ENCODE results near the gene NHS. TPM values are rescaled to one million over a fixed set of nuclear protein-coding genes. Genes with fewer than 3 reads are reported as not detected.

The NHS gene
- total RNA-seq, 1 donor from 2014 or later: 7.3 TPM

DNA sequence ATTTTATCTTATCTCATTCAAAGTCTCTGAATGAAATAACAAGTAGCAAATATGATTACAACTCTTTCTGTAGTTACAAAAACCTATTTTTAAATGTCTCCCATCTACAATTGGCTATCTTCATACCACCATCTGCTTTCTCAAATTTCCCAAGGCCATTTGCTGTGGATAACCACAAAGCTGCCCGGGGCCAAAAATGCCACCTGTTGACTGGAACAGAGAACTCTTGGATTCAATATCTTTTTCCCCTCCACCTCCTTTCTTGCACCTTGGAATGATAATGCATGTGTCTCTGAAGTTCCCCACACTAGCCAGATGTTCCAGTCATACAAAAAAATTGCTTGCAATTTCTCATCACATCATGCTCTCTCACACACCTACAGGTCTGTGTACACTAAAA lies 269.0 kb downstream of the NHS start:
- no peak for DNase-seq (ENCODE audit: low spot score in 2 of 2)
- no peak for FAIRE-seq

DNA sequence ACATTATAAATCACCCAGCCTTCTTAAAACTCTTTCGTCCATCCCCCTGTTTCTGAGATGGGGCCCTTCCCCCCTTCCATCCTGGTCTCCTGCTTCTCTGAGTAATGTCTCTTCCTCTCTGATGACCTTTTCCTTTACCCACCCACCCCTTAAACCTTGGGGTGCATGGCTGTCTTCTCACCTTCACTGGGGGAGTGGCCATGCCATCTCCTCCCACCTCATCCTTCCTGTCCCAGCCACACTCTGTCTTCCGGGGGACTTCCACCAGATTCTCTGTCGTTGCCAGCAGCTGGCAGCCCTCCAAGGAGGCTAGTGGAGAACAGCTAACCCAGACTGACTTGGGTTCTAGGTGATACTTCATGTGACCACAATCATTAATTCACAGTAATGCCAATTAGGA lies 279.1 kb downstream of the NHS start:
- FAIRE-seq (no peak), DNase-seq (ENCODE audit: low spot score in 2 of 2) (no peak)

DNA sequence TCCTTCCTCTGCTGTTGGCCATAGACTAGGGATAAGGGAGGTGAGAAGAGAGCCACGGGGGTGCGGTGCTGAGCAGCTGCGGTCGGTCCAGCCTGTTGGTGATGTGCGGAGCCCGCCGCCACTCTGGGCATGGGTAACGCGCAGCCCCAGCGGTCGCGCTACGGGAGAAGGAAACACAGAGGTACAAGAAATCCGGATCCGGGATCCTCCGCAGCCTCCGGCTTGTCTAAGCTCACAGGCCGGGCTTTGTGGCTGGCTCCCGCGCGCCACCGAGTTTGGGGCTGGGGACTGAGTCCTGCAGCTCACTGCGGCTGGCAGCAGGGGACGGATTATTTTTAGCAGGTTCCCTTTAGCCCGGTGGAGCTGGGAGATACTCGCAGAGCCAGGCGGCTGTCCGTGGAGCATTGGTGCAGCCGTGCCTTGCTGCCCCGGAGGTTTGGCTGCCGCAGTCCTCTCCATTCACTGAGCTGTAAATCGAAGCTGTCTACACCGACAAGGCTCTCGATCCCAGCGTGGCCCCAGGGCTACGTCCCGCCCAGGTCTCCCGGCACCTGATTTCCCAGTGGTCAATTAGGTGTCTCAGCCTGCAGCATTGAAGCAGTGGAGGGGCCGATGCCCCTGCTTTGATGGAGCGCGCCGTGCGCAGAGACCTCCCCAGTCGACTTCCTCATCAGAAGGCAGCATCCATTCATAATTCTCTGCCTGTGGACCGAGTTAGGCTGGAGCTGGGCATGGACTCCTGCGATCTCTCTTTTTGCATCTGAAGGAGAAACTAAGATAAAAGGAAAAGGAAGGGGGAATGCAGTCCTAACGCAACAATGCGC lies 280.4 kb downstream of the NHS start:
- DNase-seq (ENCODE audit: low spot score in 2 of 2) (no peak), FAIRE-seq (no peak)

DNA sequence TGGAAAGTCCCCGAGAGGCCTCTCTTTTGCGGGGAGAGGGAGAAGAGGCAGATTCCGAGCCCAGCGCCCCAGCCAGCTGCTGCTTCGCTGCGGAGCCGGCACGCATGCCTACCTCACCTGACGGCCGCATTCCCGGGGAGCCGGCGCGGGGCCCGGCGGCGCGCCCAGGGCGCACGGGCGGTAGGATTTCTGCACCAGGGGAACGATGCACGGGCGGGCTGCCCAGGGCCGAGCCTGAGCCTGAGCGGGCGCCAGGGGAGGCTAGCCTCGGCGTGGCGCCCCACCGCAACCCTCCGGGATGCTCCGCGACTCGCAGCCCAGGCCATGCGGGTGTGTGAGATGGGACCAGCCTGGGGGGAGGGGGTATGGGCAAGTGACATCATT lies 281.0 kb downstream of the NHS start:
- DNase-seq (ENCODE audit: low spot score in 2 of 2): no peak
- FAIRE-seq: no peak

DNA sequence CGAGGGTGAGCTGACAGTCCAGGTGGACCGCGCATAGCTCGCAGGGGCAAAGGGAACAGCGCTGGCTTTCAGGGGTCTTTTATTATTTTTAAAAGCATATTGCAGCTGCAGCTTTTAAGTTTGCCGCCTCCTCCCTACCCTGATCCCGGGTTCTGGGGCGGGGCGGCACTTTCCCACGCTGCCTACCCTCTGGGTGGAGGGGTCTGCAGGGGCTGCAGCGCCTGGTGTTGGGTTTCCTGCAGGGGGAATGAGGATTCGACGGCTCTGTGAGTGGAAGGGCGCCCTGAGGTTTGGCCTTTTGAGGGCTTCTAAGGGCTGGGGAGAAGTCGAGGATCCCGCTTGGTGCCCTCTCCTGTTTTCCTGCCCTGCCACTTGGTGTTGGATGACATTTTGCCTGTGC lies 281.6 kb downstream of the NHS start:
- DNase-seq (ENCODE audit: low spot score in 2 of 2) (no peak), FAIRE-seq (no peak)

DNA sequence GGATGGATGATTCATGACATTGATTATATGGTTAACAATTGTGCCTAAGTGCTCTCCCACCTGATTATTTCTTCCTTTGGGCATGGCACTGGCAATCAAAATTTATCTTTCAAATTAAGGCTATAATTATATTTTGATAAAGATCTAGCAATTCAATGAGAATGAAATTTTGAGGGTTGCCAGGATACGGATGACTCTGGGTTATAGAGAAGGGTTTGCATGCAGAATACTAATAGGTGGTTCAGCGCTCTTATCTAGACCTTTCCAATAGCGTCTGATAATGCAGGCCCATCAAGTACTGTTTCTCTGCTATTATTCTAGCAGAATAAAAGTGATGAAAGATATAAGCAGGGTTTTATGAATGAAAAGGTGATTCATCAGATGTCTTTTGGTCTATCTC lies 287.4 kb downstream of the NHS start:
- DNase-seq (ENCODE audit: low spot score in 2 of 2): no peak
- FAIRE-seq: no peak

DNA sequence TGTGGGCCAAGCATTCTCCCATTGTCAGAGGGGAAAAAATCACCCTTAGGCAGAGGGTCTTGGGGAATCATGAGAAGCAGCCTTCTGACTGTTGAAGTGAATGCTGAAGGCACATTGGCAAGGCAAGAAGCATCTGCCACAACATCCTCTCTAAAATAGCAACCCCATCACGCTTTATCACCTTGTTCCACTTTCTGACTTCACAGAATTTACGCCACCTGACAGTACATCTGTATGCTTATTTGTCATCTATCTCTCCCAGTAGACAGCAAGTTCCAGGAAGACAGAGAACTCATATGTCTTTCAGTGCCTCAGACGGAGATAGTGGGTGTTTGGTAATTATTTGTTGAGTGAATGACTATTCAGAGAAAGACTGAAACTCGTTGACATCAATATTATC lies 293.9 kb downstream of the NHS start:
- FAIRE-seq: no peak
- no peak for DNase-seq (ENCODE audit: low spot score in 2 of 2)

DNA sequence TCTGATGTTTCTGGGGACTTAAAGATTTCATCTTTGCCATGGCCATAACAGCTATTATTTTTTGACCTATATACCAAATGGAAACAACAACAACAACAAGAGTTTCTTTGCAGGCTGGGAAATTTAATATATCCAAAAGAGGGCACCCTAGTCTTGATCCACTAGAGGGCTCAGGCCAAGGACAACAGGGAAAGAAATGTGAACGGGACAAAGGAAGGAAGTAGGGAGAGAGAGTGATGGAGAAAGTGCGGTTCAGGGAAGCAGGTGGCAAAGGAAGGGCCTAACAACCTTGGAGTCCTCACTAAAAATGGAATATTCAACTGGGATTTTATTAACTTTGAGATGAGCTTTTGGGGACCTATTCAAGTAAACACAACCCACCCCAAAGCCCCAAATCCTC lies 294.5 kb downstream of the NHS start:
- DNase-seq (ENCODE audit: low spot score in 2 of 2) (no peak), FAIRE-seq (no peak)

DNA sequence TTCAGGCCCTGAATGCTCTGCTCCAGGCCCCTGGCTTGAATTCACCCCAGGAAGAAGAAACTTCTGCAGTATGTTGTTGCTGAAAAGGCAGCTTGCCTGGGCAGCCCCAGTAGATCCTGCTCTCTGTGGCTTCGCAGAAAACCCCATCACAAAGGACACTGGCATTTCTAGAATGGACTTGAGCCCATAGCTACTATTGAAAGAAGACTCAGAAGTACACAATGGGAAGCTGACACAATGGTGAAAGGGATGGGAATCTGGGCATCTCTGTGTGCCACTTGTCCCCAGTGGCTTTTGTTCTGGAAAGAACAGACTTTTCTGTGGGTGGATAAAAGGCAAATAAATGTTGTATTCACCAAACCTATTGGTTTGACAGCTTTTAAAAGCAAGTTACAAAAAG lies 294.9 kb downstream of the NHS start:
- FAIRE-seq: peak; percentile 37

DNA sequence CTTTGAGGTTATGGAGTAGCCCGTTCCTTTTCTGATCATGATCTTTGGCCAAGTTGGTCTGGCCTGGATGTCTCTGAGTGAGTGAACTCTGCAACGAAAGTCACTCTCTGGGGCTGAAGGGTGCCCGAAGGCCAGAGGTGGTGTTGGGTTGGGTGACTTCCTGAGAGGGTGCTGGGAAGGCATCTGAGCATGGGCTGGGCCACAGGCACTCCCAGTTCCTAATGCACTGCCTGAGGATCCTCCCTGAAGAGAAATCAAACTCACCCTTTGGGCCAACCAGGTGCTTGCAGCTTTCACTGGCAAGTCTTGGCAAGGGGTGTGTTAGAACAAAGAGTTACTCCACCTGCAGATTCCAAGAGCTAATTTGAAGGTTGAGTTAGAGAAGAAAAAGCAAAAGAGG lies 295.9 kb downstream of the NHS start:
- DNase-seq (ENCODE audit: low spot score in 2 of 2) (no peak), FAIRE-seq (no peak)

More for the DNA sequence above, 294.9 kb downstream of the NHS start:
- DNase-seq (ENCODE audit: low spot score in 2 of 2): no peak

DNA sequence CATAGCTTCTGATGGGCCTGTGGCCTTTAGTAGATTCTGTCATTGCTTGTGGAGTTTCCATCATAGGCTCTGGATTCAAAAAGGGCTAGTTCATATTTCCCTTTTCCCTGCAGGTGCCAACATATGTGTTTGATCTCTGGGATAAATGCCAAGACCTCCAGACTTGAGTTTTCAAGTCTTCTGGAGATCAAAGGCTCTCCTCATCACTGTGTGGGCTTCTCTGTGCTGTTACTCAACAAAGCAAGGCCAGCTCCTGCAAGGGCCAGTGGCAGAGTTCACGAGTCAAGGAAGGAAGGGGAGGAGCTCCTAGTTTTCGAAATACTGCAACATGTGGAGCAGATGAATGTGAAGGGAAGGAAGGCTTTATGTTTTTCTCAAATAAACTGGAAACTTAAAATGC lies 299.6 kb downstream of the NHS start:
- no peak for DNase-seq (ENCODE audit: low spot score in 2 of 2)
- FAIRE-seq: no peak

DNA sequence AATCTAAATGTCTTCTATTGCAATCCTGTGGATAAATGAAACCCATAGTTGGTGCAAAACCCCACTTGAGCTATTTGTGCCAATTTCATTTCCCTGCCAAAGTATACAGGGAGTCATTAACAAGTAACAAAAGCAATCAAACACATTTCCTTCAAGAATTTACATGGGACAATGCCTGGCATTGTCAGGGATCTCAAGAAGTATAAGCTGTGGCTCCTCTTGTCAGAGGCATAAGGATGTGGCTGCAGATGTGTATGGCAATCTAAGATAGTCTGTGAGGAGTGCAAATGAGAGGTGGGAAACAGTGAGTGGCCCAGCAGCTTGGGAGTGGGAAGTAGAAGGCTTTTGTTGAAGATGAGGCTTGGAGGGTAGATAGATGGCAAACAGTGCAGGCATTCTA lies 304.3 kb downstream of the NHS start:
- FAIRE-seq: no peak
- no peak for DNase-seq (ENCODE audit: low spot score in 2 of 2)

DNA sequence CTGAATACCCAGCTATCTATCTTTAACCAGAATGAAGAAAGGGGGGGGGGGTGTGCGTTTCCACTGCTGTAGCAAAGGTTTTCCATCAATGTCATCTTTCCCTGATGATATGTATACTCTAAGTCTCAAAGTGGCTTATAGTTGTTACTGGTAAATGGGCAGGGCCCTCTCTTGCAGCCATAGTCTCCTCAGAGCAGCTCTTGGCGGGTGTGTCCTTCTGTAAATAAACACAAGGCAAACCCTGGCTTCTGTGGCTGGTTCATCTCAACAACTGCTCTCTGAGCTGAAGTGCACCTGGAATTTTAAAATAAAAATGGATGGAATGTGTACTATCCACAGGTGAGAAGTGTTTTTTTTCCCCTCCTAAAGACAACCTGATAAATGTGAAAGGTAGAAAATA lies 304.8 kb downstream of the NHS start:
- no peak for DNase-seq (ENCODE audit: low spot score in 2 of 2)
- no peak for FAIRE-seq

DNA sequence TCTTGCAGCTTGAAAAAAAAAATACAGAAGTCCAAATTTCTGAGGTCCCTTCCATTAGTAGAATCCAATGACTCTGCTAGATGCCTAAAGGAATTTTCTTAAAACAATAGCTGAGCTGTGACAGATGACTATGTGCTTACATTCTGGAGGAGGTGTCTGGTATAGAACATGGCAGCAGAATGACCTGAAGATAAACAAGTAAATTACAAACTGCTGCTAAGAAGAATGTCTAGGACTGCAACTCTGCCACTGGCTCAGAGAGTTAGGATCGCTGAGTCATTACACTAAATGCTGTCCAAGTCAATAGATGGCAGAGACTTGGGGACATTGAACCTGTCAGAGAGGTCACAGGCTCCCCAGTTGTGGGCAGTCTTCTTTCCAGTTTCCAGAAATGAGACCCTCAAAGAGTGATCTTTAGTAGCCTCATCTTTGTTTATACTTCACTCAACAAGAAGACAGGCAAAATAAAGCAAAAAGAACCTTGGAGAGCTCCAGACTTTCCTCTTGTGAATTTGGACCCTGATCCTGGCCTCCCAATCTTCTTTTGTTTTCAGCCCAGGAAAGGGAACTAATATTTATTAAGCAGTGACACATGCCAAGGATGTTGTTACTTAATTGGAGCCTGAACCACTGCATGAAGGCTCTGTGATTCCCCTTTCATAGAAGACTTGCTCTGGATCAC lies 305.9 kb downstream of the NHS start:
- FAIRE-seq (no peak), DNase-seq (ENCODE audit: low spot score in 2 of 2) (no peak)

DNA sequence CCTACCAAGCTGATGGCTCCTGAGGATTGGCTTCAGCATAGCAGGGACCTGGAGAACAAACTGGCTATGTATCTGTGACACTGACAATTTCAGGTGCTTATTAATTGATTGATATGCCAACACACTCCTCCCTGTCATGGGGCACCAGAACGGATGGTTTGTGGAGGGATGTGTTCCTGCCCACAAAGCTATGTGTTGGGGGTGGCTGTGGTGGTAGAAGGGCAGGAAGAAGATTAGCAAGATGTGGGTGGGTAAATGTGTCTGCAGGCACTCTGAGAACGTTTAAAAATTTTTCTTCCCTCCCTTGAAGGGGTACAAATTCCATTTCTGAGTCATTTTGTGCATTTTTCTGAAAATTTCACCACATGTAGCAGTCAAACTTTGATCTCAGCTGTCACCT lies 307.3 kb downstream of the NHS start:
- FAIRE-seq: no peak

DNA sequence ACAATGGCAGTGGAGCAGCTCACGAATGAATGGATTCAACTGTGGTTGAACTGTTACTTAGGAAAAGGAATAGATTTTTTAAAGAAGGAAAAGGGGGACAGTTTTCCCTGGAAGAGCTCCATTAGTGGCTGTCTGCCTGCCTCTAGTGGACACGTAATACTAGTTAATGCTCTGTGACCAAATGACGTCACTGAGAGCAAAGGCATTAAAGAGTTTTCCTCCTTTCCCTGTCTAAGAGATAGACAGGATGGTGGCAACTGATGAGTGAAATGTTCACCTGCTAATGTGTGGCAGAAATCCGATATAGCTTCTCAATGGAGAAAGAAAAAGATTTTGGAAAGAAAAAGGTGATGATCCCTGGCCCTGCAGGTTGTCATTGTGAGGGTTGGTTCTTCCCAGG lies 310.0 kb downstream of the NHS start:
- no peak for FAIRE-seq
- no peak for DNase-seq (ENCODE audit: low spot score in 2 of 2)

More for the DNA sequence above, 307.3 kb downstream of the NHS start:
- no peak for DNase-seq (ENCODE audit: low spot score in 2 of 2)

DNA sequence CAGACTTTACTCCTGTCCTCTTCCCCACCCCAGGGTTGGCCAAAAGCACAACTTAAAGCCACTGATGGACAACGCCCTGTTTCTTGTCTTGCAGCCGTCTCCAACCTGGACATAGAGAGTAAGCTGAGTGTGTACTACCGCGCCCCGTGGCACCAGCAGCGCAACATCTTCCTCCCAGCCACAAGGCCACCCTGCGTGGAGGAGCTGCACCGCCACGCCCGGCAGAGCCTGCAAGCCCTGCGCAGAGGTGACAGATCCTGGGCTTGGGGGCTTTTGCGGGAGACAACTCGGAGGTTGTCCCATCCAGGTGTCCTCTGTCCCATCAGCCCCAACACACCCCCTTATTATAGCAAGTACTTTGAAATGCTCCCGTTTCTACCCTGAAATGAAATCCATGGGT lies 312.6 kb downstream of the NHS start:
- no peak for FAIRE-seq

DNA sequence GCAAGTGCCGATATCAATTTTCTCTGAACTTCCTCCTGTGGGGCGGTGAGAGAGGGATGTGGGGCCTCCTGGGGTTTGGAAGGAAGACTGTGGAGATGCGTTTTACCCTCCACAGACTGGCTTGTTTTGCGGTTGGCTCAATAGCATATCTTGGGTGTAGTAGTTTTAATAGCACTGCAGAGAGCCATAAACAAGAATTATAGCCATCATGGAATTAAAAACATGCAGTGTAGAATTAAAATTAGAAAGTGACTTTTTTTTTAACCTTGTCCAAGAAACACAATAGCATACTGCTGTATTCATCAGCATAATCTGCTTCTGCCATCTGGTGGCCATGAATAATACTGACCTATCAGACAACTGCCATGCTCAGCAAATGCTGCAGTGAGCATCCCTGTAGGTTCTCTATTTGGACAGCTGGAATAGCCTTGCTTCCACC lies 315.0 kb downstream of the NHS start:
- no peak for FAIRE-seq
- DNase-seq (ENCODE audit: low spot score in 2 of 2): peak; percentile 35 to 41

More for the DNA sequence above, 312.6 kb downstream of the NHS start:
- no peak for DNase-seq (ENCODE audit: low spot score in 2 of 2)

DNA sequence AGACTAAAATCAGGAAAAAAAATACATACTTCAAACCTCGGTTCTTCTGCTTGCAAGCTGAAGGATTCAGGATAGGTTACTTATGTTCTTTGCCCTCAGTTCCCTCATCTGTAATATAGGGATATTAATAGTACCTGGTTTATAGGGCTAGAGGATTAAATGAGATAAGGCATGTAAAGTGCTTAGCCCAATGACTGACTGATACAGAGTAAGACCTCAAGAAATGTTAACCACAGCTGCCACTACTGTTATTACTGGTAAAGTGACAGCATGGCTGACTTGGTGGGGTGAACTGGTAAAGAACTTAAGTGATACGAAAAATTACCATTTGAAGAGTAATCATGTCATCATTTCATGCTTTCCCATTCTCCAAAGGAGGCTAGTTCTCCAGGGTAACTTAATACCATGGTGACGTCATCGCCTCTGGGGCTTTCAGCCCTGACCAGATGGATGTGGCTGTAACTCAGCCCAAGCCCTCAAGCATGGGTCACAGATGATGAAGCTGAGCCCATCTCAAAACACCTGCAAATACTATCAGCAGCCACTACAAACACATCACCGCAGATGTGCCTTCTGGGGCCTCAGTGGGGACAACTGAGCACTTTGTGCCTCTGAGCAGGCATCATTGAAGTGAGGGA lies 317.8 kb downstream of the NHS start:
- FAIRE-seq (no peak), DNase-seq (ENCODE audit: low spot score in 2 of 2) (no peak)

DNA sequence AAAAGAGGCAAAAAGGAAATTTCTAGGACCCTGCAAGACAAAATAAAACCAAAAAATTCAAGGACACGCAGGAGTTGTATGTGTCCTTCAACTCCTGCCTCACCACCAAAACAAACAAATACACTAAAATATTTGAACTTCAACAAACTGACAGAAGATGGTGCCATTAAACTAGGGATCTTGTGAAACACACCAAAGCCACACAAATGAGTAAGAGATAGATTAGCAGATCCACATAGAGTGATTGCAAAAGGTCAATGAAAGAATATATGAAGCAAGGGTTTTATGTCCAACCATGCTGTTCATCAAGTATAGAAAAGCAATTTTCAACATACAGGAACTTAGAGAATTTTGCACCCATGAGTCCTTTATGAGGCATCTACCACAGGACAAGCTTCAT lies 322.2 kb downstream of the NHS start:
- DNase-seq (ENCODE audit: low spot score in 2 of 2) (no peak), FAIRE-seq (no peak)

DNA sequence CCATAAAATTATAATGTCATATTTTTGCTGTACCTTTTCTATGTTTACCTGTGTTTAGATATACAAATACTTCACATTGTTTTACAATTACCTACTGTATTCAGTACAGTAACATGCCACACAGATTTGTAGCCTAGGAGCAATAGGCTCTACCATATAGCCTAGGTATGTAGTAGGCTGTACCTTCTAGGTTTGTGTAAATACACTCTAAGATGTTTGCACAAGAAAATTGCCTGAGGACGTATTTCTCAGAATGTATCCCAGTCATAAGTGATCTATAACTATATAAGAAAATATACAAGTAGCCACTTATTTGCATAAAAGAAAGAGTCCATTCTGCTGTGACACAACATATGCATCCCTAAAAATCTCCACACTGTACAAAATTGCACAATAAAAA lies 326.0 kb downstream of the NHS start:
- no peak for FAIRE-seq
- DNase-seq (ENCODE audit: low spot score in 2 of 2): no peak

DNA sequence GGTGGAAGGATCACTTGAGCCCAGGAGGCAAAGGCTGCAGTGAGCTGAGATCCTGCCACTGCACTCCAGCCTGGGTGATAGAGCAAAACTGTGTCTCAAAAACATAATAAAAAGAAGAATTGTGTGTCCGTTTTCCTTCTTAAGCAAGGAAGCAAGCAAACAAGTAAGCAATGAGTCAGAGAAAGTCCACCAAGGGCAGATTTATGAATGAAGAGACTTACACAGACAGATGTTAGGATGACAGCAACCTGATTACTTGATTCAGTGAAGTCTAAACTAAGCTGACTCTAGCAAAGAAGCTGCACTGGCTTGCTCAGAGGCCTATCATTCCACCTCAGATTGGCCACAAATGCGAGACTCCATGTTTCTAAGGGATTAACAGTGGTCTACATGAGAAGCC lies 328.2 kb downstream of the NHS start:
- FAIRE-seq (no peak), DNase-seq (ENCODE audit: low spot score in 2 of 2) (no peak)

Measured in frontal cortex (tissue), 4 donors.